Activated T-helper 2 cell treated with anti-CD3 and anti-CD28 coated beads, Interferon-gamma antibody, Interleukin-2, Interleukin-4, amounts not matched to agents 10 μg/mL and 5 μg/mL and 100 μg/mL, durations not matched to agents 14 hours and 24 hours and 36 hours (primary cell): Measurements from ENCODE around the gene ATXN10. TPM values are rescaled to one million over a fixed set of nuclear protein-coding genes. Genes with fewer than 3 reads are reported as not detected.
"Not testable (repeated sequence)": the region's sequence is repeated elsewhere in the genome, so short reads cannot be mapped to it uniquely, and the experiment has no call there.

ENCODE experiments used
- DNase-seq: peaks from one replicate; pipeline ENCODE4 v3.0.0; 2021; ENCODE audit warnings: low spot score
- H3K27ac Mint-ChIP-seq: one replicate; pipeline ENCODE4 v1.8.0; 2021; ENCODE audit warnings: mixed read lengths
- H3K27me3 Mint-ChIP-seq: one replicate; pipeline ENCODE4 v1.8.0; 2021; ENCODE audit warnings: low read depth, mixed read lengths
- H3K36me3 Mint-ChIP-seq: one replicate; pipeline ENCODE4 v1.8.0; 2021; ENCODE audit warnings: low read depth, mixed read lengths
- H3K4me1 Mint-ChIP-seq: one replicate; pipeline ENCODE4 v1.8.0; 2021; ENCODE audit warnings: low read depth, mixed read lengths
- H3K4me3 Mint-ChIP-seq: one replicate; pipeline ENCODE4 v1.8.0; 2021; ENCODE audit warnings: low read depth, mild to moderate bottlenecking, moderate library complexity, mixed read lengths
- H3K9me3 Mint-ChIP-seq: one replicate; pipeline ENCODE4 v1.8.0; 2021; ENCODE audit warnings: mixed read lengths
- intact Hi-C: fragments of 100-400 bp; cut with micrococcal nuclease; formaldehyde crosslinking; loops from one replicate; pipeline ENCODE4 v1.15.1; 2023
- total RNA-seq: library from RNA; stranded (reverse); gene quantifications from 2 replicates; pipeline ENCODE4 v1.2.3, GENCODE V29; 2022

ATXN10 gene, protein sequence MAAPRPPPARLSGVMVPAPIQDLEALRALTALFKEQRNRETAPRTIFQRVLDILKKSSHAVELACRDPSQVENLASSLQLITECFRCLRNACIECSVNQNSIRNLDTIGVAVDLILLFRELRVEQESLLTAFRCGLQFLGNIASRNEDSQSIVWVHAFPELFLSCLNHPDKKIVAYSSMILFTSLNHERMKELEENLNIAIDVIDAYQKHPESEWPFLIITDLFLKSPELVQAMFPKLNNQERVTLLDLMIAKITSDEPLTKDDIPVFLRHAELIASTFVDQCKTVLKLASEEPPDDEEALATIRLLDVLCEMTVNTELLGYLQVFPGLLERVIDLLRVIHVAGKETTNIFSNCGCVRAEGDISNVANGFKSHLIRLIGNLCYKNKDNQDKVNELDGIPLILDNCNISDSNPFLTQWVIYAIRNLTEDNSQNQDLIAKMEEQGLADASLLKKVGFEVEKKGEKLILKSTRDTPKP
- total RNA-seq: 119 and 123 TPM in 2 replicates

DNA sequence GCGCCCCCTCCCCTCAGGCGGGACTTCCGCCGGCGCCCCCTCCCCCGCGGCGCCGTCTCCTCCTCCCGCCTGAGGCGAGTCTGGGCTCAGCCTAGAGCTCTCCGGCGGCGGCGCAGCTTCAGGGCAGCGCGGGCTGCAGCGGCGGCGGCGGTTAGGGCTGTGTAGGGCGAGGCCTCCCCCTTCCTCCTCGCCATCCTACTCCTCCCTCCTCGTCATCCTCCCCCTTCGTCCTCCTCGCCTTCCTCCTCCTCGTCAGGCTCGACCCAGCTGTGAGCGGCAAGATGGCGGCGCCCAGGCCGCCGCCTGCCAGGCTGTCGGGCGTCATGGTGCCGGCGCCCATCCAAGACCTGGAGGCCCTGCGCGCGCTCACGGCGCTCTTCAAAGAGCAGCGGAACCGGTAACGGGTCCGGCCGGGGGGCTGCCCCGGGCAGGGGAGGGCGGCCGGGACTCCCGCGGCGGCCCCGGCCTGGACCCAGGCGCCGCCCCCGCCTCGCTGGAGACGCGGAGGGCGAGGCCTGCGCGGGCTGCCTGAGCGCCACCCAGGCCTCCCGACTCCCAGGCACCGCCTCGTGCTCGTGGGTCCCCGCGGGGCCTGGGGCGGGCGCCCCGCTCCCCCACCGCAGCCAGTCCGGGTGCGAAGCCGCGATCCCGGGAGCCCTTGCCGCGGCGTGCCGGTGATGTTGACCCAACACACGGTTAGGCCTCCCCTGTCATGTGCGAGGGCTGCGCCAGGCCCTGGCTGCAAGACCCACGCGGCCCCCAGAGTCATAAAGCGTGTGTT is at the start of gene ATXN10:
Gene ATXN10, plus strand, starts transcription at position 52 of the 781 bp plus-strand sequence. Its CDS starts 230 bp downstream, at position 282.
- peaks cover 22% of the 10 kb centered on the region for H3K36me3 Mint-ChIP-seq
- intact Hi-C loops: no loop called here
- peaks cover 28% of the 10 kb centered on the region for H3K4me1 Mint-ChIP-seq

DNA sequence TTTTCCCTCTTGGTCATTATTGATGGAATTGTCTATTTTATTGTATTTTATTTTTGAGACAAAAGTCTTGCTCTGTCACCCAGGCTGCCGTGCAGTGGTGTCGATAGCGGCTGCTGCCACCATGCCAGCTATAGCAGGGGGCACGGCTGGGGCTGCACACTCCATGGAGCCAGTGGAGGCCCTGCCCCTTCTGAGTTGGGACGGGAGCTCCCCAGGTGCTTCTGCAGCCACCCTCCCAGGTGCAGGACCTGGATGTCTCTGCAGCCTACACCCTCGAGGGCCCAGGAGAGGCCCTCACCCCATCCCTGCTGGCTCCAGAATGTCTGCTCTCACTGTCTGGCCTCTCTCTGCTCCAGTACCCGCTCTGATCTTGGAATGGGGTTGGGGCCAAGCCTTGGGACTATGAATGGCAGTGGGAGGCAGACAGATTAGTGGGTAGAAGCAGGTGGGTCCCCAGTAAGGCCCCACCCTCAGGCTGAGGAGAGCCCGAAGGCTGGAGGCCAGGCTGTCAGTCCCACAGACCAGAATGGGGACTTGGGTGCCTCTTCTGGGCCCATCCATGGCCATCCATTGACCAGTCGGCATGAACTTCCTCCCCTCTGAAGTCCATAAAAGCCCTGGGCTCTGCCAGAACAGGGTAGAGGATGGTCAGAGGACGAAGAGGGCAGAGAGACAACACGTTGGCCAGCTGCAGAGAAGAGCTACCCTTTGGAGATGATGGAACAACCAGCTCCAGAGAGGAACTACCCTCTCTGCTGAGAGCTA is 49.6 kb upstream of the ATXN10 start:
- intact Hi-C loops: no loop called here
- Mint-ChIP-seq H3K27me3 (peaks cover 6% of the 10 kb centered on the region), H3K27ac (no peak overlapping the region), H3K4me3 (no peak overlapping the region), H3K9me3 (peaks cover 7% of the 10 kb centered on the region), H3K4me1 (peaks cover 6% of the 10 kb centered on the region), H3K36me3 (no peaks in the 10 kb centered on the region)
- DNase-seq: no peak

More for the DNA sequence above, at the start of gene ATXN10:
- Mint-ChIP-seq H3K27me3 (peaks cover 7% of the 10 kb centered on the region), H3K4me3 (peak within 1 kb of the TSS; percentile 94), H3K9me3 (no peaks in the 10 kb centered on the region), H3K27ac (peak within 1 kb of the TSS; percentile 85)
- DNase-seq: peak; percentile 68

DNA sequence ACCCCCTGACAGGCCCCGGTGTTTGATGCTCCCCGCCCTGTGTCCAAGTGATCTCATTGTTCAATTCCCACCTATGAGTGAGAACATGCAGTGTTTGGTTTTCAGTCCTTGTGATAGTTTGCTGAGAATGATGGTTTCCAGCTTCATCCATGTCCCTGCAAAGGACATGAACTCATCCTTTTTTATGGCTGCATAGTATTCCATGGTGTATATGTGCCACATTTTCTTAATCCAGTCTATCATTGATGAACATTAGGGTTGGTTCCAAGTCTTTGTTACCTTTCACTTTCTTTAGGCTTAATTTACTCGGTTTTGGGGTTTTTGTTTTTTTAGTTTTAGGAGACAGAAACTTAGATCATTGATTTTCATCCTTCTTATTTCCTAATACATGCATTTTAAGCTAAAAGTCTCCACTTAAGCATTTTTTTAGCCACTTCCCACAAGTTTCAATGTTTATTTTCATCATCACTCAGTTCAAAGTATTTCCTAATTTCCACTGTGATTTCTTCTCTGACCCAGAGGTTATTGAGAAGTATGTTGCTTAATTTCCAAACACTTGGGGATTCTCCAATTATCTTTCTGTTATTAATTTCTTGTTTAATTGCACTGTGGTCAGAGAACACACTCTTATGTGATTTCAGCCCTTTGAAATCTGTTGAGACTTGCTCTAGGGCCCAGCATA is 48.0 kb upstream of the ATXN10 start:
- H3K27me3 Mint-ChIP-seq, DNase-seq, H3K4me3 Mint-ChIP-seq, H3K9me3 Mint-ChIP-seq, H3K36me3 Mint-ChIP-seq, H3K4me1 Mint-ChIP-seq, intact Hi-C loops, H3K27ac Mint-ChIP-seq: not testable (repeated sequence)

GRCh38 chr22:45626198-45626651 is 45.4 kb upstream of the ATXN10 start:
- no peak overlapping the region for H3K4me3 Mint-ChIP-seq
- H3K4me1 Mint-ChIP-seq: peaks cover 1% of the 10 kb centered on the region
- intact Hi-C loops: no loop called here
- H3K9me3 Mint-ChIP-seq: no peaks in the 10 kb centered on the region
- H3K27ac Mint-ChIP-seq: no peak overlapping the region
- peaks cover 21% of the 10 kb centered on the region for H3K27me3 Mint-ChIP-seq
- no peaks in the 10 kb centered on the region for H3K36me3 Mint-ChIP-seq
- no peak for DNase-seq

DNA sequence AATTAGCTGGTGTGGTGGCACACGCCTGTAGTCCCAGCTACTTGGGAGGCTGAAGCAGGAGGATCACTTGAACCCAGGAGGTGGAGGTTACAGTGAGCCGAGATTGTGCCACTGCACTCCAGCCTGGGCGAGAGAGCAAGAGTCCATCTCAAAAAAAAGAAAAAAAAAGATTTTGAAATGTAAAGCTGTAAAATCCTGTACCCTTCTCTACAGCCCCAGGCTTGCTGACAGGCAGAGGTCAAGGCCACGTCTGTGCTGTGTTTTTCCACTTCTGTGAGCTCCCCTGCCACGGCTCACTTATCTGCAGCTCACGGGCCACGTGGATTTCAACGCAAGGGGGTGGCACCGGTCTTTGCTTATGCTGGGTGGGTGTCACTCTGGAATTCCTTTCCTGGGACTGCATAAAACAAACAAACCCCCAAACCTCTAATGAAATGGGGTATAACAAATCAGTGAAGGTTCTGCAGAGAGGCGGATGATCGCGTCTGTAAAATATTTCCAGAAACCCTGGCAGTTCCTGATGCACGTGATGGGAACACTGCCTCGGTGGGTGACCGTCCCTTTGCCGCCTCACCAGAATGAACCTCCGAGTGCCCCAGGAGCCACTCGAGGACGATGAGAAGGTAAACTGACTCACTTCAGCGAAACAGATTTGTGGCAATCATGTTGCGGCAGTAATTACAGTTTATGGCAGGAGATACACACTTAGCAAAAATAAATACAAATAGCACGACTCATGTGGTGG is 44.0 kb upstream of the ATXN10 start:
- DNase-seq: no peak
- intact Hi-C loops: no loop called here
- H3K4me1 Mint-ChIP-seq: peaks cover 1% of the 10 kb centered on the region
- H3K27ac Mint-ChIP-seq: no peak overlapping the region
- no peaks in the 10 kb centered on the region for H3K36me3 Mint-ChIP-seq
- no peaks in the 10 kb centered on the region for H3K9me3 Mint-ChIP-seq
- no peak overlapping the region for H3K4me3 Mint-ChIP-seq
- peaks cover 35% of the 10 kb centered on the region for H3K27me3 Mint-ChIP-seq

- H3K4me1 Mint-ChIP-seq: peaks cover 1% of the 10 kb centered on the region
- no peaks in the 10 kb centered on the region for H3K9me3 Mint-ChIP-seq
- peaks cover 42% of the 10 kb centered on the region for H3K27me3 Mint-ChIP-seq
- no peak for DNase-seq
- no peaks in the 10 kb centered on the region for H3K36me3 Mint-ChIP-seq
- intact Hi-C loops: no loop called here
- H3K27ac Mint-ChIP-seq: no peak overlapping the region
- H3K4me3 Mint-ChIP-seq: no peak overlapping the region
Observed at GRCh38 chr22:45628515-45628914, 43.1 kb upstream of the ATXN10 start.

DNA sequence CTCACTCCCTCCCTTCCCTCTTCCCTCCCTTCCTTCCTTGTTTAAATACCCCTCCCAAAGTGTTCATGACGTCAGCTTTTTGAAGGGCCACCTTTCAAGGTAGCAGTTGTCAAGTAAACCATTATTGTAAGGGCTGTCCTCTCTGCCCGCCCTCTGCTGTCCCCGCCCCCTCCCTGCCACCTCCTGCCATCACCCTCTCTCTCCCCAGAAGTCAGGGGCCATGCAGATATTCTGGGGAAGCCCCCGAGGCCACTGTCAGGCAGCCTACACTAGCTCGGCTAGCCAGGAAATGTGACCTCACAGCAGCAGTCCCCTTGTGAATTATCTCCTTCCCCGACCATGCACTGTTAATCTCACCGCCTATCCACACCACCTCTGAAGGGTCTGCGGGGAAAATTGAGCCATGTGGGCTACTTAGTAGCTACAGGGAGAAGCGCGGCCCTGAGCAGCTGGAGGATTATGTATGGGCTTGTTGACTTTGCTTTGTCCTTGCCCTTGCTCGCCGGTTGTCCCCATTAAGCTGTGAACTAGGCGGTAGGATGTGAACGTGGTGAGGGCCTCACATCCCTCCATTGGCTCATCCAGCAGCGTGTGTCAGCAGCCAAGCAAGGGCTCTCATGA is 42.1 kb upstream of the ATXN10 start:
- Mint-ChIP-seq H3K4me3 (no peak overlapping the region), H3K4me1 (peaks cover 1% of the 10 kb centered on the region), H3K27me3 (peaks cover 48% of the 10 kb centered on the region), H3K36me3 (no peaks in the 10 kb centered on the region), H3K9me3 (no peaks in the 10 kb centered on the region), H3K27ac (no peak overlapping the region)
- intact Hi-C loops: no loop called here
- DNase-seq: no peak

DNA sequence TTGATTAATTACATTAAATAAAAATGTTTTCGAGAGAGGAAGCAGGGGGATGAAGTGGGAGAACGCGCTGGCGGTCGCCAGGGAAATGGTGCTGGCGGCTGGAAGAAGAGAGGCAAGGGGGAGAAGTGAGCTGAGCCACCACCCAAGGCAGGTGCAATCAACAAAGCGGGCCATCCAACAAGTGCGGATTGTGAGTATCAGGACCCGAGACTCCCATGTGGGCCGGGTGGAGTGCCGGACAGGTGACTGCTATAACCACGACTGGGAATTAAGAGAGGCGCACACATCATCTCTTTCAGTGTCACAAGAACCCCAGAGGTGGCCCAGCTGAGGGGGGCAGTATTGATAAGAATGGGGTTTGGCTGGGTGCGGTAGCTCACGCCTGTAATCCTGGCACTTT is 41.2 kb upstream of the ATXN10 start:
- Mint-ChIP-seq H3K9me3 (no peaks in the 10 kb centered on the region), H3K4me3 (no peak overlapping the region), H3K36me3 (no peaks in the 10 kb centered on the region), H3K4me1 (no peaks in the 10 kb centered on the region), H3K27me3 (peaks cover 47% of the 10 kb centered on the region), H3K27ac (no peak overlapping the region)
- no peak for DNase-seq
- intact Hi-C loops: no loop called here

DNA sequence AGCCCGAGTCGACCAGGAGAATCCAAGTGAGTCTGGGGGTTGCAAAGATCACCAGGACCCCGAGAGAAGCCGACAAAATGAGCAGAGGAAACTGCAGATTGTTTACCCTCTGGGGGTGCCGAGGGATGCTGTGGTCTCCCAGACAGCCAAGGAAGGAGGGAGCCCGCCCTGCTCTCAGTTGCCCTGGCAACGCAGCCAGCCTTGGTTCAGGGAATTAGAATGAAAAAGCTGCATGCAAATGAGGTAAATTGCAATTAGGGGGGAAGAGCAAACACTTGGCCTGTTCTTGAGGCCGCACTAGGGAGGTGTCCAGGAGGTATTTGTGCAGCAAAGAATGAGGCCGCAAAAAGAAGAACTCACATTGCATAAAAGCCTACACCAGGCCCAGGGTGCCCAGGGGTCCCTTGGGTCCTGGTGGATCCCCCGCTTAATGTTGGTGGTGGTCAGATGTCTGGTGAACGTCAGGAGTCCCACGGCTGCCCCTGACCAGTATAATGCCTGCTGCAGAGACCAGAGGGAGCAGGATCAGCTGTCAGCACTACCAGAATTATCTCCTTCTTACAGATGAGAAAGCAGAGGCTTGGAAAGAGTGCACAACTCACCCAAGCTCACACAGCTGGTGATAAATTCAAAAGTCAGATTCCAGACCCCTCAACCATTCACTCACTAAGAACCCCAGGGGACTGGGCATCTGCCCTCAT is 40.3 kb upstream of the ATXN10 start:
- Mint-ChIP-seq H3K36me3 (no peaks in the 10 kb centered on the region), H3K9me3 (no peaks in the 10 kb centered on the region), H3K27ac (no peak overlapping the region), H3K4me1 (no peaks in the 10 kb centered on the region), H3K27me3 (peaks cover 48% of the 10 kb centered on the region), H3K4me3 (no peak overlapping the region)
- DNase-seq: no peak
- intact Hi-C loops: no loop called here

GRCh38 chr22:45631841-45632238 is 39.8 kb upstream of the ATXN10 start:
- no peak for DNase-seq
- Mint-ChIP-seq H3K27me3 (peaks cover 52% of the 10 kb centered on the region), H3K4me1 (no peaks in the 10 kb centered on the region), H3K4me3 (no peak overlapping the region), H3K27ac (no peak overlapping the region), H3K9me3 (no peaks in the 10 kb centered on the region), H3K36me3 (no peaks in the 10 kb centered on the region)
- intact Hi-C loops: no loop called here
